Skin epidermis (tissue), 12 donors: Measurements from ENCODE around the gene AP5Z1.
"Not testable (repeated sequence)": the region's sequence is repeated elsewhere in the genome, so short reads cannot be mapped to it uniquely, and the experiment has no call there.

Experiments used
- H3K27ac ChIP-seq, 21 experiments: fragments of 200-600 bp; sonication (generic) in 11 of 21; one replicate each; pipeline ENCODE4 v1.5.0; 2020; ENCODE audit warnings: mild to moderate bottlenecking in 3 of 21, inconsistent platforms in 2 of 21, moderate library complexity in 2 of 21
- H3K4me3 ChIP-seq, 7 experiments: fragments of 200-600 bp; sonication (generic) in 2 of 7; one replicate each; pipeline ENCODE4 v1.5.0; 2020; ENCODE audit warnings: inconsistent platforms in 2 of 7, mild to moderate bottlenecking in 2 of 7, moderate library complexity in 1 of 7

AP5Z1 gene

GRCh38 chr7:4783762-4784351 is 8.4 kb downstream of the AP5Z1 start:
- H3K27ac ChIP-seq: peak overlapping the region in 6 of 21 experiments; percentile 5 to 78 (median 44)
- H3K4me3 ChIP-seq: no peak overlapping the region

GRCh38 chr7:4784799-4785198 is 9.4 kb downstream of the AP5Z1 start:
- H3K27ac ChIP-seq: peak overlapping the region in 4 of 21 experiments; percentile 25 to 78 (median 70)

GRCh38 chr7:4785371-4785770 is 9.9 kb downstream of the AP5Z1 start:
- Histone ChIP-seq H3K27ac (peak overlapping the region in 2 of 21 experiments; percentile 67 to 78), H3K4me3 (no peak overlapping the region)

More at GRCh38 chr7:4784799-4785198, 9.4 kb downstream of the AP5Z1 start:
- no peak overlapping the region for H3K4me3 ChIP-seq

- Histone ChIP-seq H3K4me3 (no peak overlapping the region), H3K27ac (no peak overlapping the region)
Measured at GRCh38 chr7:4786015-4786414, 10.6 kb downstream of the AP5Z1 start.

- no peak overlapping the region for H3K4me3 ChIP-seq
- H3K27ac ChIP-seq: no peak overlapping the region
Measured at GRCh38 chr7:4787541-4787940, 12.1 kb downstream of the AP5Z1 start.

- Histone ChIP-seq H3K27ac (no peak overlapping the region), H3K4me3 (no peak overlapping the region)
Measured at GRCh38 chr7:4787947-4788626, 12.7 kb downstream of the AP5Z1 start.

GRCh38 chr7:4788627-4789189 is 13.3 kb downstream of the AP5Z1 start:
- H3K27ac ChIP-seq: no peak overlapping the region
- H3K4me3 ChIP-seq: no peak overlapping the region

GRCh38 chr7:4789194-4790077 is 14.0 kb downstream of the AP5Z1 start:
- H3K4me3 ChIP-seq: no peak overlapping the region
- H3K27ac ChIP-seq: peak overlapping the region in 1 of 21 experiments; percentile 46

GRCh38 chr7:4790078-4790465 is 14.6 kb downstream of the AP5Z1 start:
- Histone ChIP-seq H3K27ac (peak overlapping the region in 1 of 21 experiments; percentile 46), H3K4me3 (no peak overlapping the region)

- Histone ChIP-seq H3K27ac (no peak overlapping the region), H3K4me3 (no peak overlapping the region)
Measured at GRCh38 chr7:4790516-4790991, 15.1 kb downstream of the AP5Z1 start.

- H3K4me3 ChIP-seq: no peak overlapping the region
- no peak overlapping the region for H3K27ac ChIP-seq
Measured at GRCh38 chr7:4791101-4791737, 15.8 kb downstream of the AP5Z1 start.

GRCh38 chr7:4791738-4792536 is 16.5 kb downstream of the AP5Z1 start:
- peak overlapping the region in 5 of 7 experiments; percentile 13 to 33 (median 19) for H3K4me3 ChIP-seq

GRCh38 chr7:4792537-4793126 is 17.2 kb downstream of the AP5Z1 start:
- H3K4me3 ChIP-seq: peak overlapping the region in 5 of 7 experiments; percentile 13 to 33 (median 19)
- H3K27ac ChIP-seq: peak overlapping the region in 7 of 21 experiments; percentile 12 to 58 (median 43)

More at GRCh38 chr7:4791738-4792536, 16.5 kb downstream of the AP5Z1 start:
- H3K27ac ChIP-seq: peak overlapping the region in 8 of 21 experiments; percentile 6 to 58 (median 34)

- not testable (repeated sequence) for H3K4me3 ChIP-seq, H3K27ac ChIP-seq
Measured at GRCh38 chr7:4793385-4793993, 18.1 kb downstream of the AP5Z1 start.

- not testable (repeated sequence) for H3K27ac ChIP-seq, H3K4me3 ChIP-seq
Measured at GRCh38 chr7:4794171-4794570, 18.7 kb downstream of the AP5Z1 start.

- H3K4me3 ChIP-seq: no peak overlapping the region
- H3K27ac ChIP-seq: no peak overlapping the region
Measured at GRCh38 chr7:4794591-4795350, 19.3 kb downstream of the AP5Z1 start.

GRCh38 chr7:4796453-4796852 is 21.0 kb downstream of the AP5Z1 start:
- Histone ChIP-seq H3K4me3 (no peak overlapping the region), H3K27ac (no peak overlapping the region)
